Measurements from ENCODE around the gene CDKAL1. TPM values are rescaled to one million over a fixed set of nuclear protein-coding genes. Genes with fewer than 3 reads are reported as not detected.
A peak's percentile ranks its signal among the peaks of the same experiment; 100 is the strongest.

Gene CDKAL1
- total and polyA plus RNA-seq, 2 of the 13 experiments (the other 11 are each of a cell fraction or from before 2014, with no cell fraction given) = 9.5 to 27.7 TPM

DNA sequence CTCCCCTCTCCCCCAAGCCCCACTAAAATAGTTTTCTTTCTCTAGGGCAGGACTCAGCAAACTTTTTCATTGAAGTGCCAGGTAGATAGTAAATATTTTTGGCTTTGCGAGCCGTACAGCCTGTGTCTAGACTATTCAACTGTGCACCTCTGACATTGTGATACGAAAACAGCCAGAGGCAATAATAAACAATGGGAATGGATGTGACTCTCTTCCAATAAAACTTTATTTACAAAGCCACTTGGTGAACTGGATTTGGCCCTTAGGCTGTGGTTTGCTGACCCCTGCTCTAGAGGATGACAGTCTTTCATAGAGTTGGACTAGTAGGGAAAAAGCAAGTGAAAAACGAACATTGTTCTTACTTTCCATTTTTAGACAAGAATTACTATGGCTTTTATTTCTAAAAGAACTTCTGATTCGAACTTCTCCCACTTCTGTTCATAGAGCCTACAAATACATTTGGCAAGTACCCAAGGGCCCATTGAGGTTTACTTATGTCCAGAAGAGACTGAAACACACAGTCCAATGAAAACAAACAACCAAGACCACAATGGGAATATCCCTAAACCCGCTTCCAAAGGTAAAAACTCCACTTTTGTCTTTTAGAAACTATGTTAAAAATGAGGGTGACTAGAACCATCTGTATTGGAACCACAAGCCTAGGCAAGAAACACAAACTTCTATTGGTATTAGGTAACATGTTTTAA is 46.4 kb upstream of the CDKAL1 start:
- POLR2A ChIA-PET = no interaction called here
- no peaks in the 10 kb centered on the region for H3K79me2 ChIP-seq (ENCODE audit: insufficient read depth, low read length)
- ATAC-seq = no peak
- in situ Hi-C loops (cut with HindIII; ENCODE audit: extremely low pct_ligation_motif_present, low pct_unique_long_range_greater_than_20kb) = no loop called here
- H3K36me3 ChIP-seq (replicated peaks in 1 of 2; ENCODE audit: control insufficient read depth in 1 of 2, insufficient read depth in 2 of 2, low read length in 2 of 2) = peaks cover 13 to 66% of the 10 kb centered on the region in 2 experiments
- no peak overlapping the region for H3K4me3 ChIP-seq (replicated peaks in 1 of 3; ENCODE audit: insufficient read depth in 1 of 3, low read depth in 2 of 3, low read length in 3 of 3)
- H2AFZ ChIP-seq (ENCODE audit: low read length) = no peak overlapping the region
- no peak for FAIRE-seq
- CTCF ChIA-PET (ENCODE audit: low intra/inter-chr PET ratio, low total read pairs) = no interaction called here
- no peaks in the 10 kb centered on the region for H3K9me3 ChIP-seq (ENCODE audit: low read length)
- no peaks in the 10 kb centered on the region for H4K20me1 ChIP-seq (ENCODE audit: insufficient read depth, low read length)
- H3K4me2 ChIP-seq (ENCODE audit: low read depth, low read length) = no peak overlapping the region
- intact Hi-C loops (cut with micrococcal nuclease; ENCODE audit: unreplicated experiment) = no loop called here
- H3K9ac ChIP-seq (ENCODE audit: insufficient read depth, low read depth, low read length) = no peak overlapping the region
- no peaks in the 10 kb centered on the region for H3K4me1 ChIP-seq (ENCODE audit: insufficient read depth, low read length)
- 97% methylated on average over 6 of the region's 6 CpGs for WGBS (ENCODE audit: low lambda C conversion rate)
- no TSS peak for BruUV-seq (replicated peaks)
- H3K27me3 ChIP-seq (ENCODE audit: control insufficient read depth in 1 of 2, insufficient read depth in 2 of 2, low read length in 2 of 2) = no peaks in the 10 kb centered on the region
- no peak overlapping the region for H3K27ac ChIP-seq (ENCODE audit: extremely low read length, insufficient read depth, low read length)
- no peak for DNase-seq (ENCODE audit: low spot score)
- TF ChIP-seq ZNF24 (IDR thresholded peaks at IDR 0.05) (no peak), HOXA3 (CRISPR knock-in tag; IDR thresholded peaks at IDR 0.05) (no peak), PHF20 (CRISPR knock-in tag; IDR thresholded peaks at IDR 0.05) (no peak), POLR2AphosphoS5 (IDR thresholded peaks at IDR 0.05; ENCODE audit: low read depth, low read length) (no peak), ZNF629 (CRISPR knock-in tag; conservative IDR thresholded peaks at IDR 0.05) (no peak)
- TF ChIP-seq, protein P1, sequence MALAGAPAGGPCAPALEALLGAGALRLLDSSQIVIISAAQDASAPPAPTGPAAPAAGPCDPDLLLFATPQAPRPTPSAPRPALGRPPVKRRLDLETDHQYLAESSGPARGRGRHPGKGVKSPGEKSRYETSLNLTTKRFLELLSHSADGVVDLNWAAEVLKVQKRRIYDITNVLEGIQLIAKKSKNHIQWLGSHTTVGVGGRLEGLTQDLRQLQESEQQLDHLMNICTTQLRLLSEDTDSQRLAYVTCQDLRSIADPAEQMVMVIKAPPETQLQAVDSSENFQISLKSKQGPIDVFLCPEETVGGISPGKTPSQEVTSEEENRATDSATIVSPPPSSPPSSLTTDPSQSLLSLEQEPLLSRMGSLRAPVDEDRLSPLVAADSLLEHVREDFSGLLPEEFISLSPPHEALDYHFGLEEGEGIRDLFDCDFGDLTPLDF (CRISPR knock-in tag; IDR thresholded peaks at IDR 0.05) = no peak
- TF ChIP-seq, protein P2, sequence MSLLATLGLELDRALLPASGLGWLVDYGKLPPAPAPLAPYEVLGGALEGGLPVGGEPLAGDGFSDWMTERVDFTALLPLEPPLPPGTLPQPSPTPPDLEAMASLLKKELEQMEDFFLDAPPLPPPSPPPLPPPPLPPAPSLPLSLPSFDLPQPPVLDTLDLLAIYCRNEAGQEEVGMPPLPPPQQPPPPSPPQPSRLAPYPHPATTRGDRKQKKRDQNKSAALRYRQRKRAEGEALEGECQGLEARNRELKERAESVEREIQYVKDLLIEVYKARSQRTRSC (CRISPR knock-in tag; IDR thresholded peaks at IDR 0.05; ENCODE audit: low read depth) = no peak
- TF ChIP-seq, protein P3, sequence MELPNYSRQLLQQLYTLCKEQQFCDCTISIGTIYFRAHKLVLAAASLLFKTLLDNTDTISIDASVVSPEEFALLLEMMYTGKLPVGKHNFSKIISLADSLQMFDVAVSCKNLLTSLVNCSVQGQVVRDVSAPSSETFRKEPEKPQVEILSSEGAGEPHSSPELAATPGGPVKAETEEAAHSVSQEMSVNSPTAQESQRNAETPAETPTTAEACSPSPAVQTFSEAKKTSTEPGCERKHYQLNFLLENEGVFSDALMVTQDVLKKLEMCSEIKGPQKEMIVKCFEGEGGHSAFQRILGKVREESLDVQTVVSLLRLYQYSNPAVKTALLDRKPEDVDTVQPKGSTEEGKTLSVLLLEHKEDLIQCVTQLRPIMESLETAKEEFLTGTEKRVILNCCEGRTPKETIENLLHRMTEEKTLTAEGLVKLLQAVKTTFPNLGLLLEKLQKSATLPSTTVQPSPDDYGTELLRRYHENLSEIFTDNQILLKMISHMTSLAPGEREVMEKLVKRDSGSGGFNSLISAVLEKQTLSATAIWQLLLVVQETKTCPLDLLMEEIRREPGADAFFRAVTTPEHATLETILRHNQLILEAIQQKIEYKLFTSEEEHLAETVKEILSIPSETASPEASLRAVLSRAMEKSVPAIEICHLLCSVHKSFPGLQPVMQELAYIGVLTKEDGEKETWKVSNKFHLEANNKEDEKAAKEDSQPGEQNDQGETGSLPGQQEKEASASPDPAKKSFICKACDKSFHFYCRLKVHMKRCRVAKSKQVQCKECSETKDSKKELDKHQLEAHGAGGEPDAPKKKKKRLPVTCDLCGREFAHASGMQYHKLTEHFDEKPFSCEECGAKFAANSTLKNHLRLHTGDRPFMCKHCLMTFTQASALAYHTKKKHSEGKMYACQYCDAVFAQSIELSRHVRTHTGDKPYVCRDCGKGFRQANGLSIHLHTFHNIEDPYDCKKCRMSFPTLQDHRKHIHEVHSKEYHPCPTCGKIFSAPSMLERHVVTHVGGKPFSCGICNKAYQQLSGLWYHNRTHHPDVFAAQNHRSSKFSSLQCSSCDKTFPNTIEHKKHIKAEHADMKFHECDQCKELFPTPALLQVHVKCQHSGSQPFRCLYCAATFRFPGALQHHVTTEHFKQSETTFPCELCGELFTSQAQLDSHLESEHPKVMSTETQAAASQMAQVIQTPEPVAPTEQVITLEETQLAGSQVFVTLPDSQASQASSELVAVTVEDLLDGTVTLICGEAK (IDR thresholded peaks at IDR 0.05) = no peak
- TF ChIP-seq, protein P3 (CRISPR knock-in tag; IDR thresholded peaks at IDR 0.05) = peak; percentile 77
